GM19455 (cell line): Measurements from ENCODE around the gene PLCH2.

Experiments used
- ATAC-seq: cut with Tn5 transposase; IDR thresholded peaks from one replicate; pipeline ENCODE4 v1.9.1; 2021; ENCODE audit not compliant: unreplicated experiment

Gene PLCH2

DNA sequence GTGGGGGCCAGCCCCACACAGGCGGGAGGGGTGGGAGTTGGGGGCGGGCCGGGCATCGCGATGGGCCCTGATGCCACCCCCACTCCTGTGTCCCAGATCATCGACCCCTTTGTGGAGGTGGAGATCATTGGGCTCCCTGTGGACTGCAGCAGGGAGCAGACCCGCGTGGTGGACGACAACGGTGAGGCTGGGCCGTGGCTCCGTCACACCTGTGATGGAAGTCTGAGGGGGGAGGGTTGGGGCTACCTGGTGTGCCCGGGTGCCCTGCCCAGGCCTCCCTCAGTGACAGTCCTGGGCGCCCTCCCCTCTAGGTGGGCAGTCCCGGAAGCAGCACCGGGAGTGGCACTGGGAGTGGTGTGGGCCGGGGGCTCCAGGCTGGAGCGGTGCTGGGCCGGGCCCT is 22.6 kb downstream of the PLCH2 start:
- ATAC-seq: no peak

- ATAC-seq: no peak
These were observed 23.2 kb downstream of the PLCH2 start for GRCh38 chr1:2499260-2499659.

- no peak for ATAC-seq
These were observed 24.0 kb downstream of the PLCH2 start for GRCh38 chr1:2499986-2500596.

GRCh38 chr1:2501041-2501819 is 25.1 kb downstream of the PLCH2 start:
- no peak for ATAC-seq

DNA sequence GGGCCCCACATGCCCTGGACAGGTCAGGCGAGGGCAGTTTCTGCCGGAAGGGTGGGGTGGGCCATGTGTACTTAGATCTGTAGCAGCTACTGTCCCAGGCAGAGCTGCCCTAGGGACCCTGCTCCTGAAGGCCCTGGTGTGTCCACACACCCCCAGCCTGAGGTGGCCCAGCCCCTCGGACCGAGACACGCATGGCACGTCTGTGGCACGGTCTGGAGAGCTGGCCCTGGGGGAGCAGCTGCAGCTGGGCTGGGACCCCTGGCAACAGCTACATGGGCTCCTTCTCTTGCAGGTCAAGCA is 25.7 kb downstream of the PLCH2 start:
- no peak for ATAC-seq

DNA sequence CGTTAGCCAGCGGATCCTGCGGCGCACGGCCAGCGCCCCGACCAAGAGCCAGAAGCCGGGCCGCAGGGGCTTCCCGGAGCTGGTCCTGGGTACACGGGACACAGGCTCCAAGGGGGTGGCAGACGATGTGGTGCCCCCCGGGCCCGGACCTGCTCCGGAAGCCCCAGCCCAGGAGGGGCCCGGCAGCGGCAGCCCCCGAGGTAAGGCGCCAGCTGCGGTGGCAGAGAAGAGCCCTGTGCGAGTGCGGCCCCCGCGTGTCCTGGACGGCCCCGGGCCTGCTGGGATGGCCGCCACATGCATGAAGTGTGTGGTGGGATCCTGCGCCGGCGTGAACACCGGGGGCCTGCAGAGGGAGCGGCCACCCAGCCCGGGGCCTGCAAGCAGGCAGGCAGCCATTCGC is 26.1 kb downstream of the PLCH2 start:
- ATAC-seq: no peak

DNA sequence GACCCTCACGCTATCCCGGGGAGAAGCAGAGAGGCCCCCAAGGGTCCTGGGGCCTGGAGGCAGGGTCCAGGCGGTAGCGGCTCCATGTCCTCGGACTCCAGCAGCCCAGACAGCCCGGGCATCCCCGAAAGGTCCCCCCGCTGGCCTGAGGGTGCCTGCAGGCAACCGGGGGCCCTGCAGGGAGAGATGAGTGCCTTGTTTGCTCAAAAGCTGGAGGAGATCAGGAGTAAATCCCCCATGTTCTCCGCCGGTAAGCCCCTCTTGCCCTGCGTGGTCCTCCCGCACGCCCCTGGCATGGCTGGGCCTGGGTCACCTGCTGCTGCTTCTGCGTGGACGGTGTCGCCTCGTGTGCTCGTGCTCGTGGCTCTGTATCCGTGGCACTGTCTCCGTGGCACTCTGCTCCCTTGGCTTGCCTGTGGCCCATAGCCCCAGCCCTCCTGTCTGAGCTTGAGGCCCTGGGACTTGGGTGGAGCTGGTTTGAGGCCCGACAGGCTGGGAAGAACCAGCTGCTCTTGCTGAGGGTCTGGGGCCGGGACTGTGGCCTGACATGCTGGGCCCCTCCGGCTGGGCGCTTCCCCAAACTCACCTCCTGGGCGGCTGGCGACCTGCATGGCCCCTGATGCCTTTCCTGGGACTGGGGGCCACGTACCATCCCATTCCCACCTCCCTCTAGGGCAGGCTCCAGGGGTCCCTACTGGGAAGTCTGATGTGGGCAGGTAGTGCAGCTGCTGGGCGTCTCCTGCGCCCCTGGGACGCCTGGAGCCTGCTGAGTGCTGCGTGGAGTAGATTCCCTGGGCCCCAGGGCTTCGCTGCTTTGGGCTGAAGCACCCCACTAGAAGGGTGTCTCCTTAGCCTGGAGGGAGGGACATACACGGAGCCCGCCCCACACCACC is 26.8 kb downstream of the PLCH2 start:
- no peak for ATAC-seq

DNA sequence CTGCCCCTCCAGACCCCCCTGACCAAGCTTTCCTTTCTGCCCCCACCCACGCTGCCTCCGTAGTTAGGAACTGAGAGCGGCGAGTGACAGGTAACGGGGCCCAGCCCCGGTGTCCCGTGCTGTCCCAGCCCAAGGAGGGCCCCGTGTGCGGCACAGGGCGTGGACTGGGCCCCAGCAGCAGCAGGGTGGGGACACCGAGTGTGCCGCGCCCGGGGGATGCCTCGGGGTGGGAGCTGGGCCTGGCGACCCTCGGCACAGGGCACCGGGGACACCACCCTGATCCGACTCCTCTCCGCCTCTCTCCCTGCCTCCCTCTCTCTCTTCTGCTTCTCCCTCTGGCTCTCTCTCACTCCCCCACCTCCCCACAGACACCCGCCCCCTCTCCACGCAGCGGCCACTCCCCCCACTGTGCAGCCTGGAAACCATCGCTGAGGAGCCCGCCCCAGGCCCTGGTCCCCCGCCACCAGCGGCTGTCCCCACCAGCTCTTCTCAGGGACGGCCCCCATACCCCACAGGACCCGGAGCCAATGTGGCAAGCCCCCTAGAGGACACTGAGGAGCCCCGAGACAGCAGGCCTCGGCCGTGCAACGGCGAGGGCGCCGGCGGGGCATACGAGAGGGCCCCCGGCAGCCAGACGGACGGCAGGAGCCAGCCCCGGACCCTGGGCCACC is 27.6 kb downstream of the PLCH2 start:
- no peak for ATAC-seq

- ATAC-seq: no peak
These were observed 28.3 kb downstream of the PLCH2 start for GRCh38 chr1:2504225-2504948.

- ATAC-seq: no peak
These were observed 28.8 kb downstream of the PLCH2 start for GRCh38 chr1:2504949-2505272.

DNA sequence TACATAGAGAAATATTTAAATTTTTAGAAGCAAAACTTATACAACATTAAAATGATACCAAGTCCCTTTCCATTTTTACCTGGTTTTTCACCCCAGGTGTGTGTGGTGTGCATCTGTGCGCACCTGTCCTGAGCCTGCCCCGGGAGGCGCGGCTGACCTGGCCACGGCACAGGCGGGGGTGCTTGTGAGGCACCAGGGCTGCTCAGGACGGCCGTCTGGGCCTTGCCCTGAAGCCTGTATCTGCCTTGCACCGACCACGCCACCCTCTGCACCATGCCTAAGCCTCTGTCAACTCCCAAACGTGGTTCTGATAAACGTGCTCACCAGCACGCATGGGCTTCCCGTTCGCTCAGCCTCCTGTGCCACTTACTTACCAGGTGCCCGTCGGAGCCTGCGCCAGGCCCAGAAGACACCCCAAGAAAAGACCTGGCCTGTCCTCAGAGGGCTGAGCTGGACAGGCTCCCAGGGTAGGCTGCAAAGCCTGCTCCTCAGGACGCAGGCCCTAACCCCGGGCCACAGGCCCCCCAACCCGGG is 29.4 kb downstream of the PLCH2 start:
- no peak for ATAC-seq

DNA sequence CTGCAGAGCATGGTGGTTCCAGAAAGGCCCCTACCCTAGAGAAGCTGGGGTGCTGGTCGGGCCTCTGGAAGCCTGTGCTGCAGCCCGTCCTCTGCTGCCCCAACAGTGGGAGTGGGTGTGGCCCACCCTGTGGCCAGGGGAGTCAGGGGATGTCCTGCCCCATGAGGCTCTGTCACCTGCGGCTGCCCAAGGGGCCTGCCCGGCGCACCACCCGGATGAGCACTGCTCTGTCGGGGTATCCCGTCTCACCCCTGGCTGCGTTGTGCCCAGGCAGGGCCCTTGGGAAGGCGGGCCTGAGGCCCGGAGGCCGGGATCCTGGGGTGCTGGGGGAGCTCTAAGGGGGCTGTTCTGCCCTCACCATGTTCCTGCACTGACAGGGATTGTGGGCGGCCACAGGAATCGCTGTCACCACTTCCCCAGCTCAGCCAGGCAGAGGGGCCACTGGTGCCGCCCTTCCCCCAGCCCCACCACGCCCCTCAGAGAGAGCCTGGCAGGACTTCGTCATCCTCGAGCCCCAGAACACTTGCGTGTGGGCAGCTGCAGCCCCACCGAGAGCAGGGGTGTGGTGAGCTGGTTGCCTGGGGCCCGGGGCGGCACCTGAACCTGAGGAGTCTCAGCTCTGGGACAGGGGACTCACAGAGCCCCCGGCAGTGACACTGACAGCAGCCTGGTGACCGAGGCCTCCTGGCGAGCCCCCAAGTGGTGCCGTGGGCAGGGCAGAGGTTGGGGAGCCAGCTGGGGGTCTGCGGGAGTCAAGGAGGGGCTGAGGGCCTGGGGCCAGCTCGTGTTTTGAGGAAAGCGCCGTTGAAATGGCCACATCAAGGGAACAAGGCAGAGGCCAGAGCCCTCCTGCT is 30.1 kb downstream of the PLCH2 start:
- ATAC-seq: no peak

DNA sequence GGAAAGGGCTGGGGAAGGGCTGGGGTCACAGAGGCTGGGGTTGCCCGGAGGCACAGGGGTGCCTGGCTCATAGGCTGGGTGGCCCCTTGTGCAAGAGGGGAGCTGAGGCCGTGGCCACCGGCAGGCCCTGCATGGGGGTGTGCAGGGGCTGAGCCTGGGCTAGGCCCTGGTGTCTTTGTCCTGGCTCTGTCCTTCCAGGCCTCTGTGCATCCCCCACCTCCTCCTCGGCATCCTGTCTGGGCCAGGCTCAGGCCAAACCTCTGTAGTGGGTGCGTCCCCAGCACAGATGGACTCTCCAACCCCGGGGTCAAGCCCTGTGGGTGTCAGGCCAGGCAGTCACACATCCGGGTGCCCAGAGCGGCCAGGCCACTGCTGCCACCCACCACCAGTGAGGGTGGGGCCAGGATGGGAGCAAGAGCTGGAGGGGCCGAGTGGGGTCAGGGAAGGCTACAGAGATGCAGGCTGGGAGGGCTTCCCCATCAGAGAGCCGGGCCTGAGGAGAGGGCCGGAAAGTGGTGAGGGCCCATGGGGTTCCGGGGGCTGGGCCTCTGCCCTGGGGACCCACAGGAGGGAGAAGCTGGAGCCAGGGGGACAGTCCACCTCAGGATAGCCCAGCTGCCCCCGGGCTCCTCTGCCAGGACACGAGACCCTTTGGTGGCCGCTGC is 30.9 kb downstream of the PLCH2 start:
- ATAC-seq: no peak

DNA sequence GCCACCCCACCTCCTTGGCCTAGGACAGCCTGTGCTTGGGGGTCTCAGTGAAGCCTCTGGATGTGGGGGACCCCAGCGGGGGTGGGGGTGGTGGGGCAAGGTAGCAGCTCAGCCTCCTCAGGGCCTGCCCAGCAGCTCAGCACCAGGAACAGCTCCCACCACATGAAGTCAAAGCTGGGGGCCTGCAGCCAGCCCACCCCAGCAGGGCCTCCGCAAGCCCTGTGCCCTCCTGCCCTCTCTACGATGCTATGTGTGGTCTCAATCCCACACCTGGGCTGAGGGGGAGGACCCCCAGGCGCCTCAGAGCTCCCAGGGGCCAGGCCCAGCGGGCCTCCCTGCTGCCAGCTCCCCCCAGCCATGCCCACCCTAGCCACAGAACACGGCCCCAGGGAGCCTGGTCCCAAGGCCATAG is 31.7 kb downstream of the PLCH2 start:
- ATAC-seq: no peak

DNA sequence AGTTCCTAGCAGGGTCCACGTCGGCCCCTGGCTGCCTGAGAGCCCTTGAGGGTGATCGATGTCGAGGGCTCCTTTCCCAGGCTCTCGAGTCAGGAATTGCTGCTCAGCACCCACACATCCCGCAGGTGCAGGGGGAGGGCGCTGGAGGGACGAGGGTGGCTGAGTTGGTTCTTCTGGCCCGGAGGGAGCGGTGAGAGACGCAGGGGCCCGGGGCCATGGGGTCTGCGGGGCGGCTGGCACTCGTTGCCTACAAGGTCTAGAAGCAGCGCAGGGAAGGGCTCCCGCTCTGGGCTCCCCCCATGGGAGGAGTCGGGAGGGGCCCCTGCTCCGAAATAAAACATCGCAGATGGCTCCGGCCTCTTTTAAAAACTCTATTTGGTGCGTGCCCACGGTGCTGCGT is 32.1 kb downstream of the PLCH2 start:
- ATAC-seq: no peak

DNA sequence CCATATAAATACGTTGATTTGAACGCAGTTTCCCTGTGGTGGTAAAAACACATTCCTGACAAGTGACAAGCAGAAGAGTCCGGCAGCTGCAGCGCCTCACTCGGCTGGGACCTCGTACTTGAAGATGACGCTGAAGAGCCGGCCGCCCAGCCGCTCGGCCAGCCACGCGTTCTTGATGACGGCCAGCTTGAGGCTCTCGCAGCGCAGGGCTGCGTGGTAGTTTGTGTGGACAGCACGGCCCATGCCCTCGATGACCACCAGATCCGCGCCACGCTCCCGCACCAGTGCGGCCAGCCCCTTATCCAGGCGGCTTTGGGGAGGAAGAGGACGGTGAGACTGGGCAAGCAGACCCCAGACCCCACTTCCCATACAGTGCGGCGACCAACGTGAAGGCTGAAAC is 32.7 kb downstream of the PLCH2 start:
- ATAC-seq: no peak

- ATAC-seq: no peak
These were observed 33.5 kb downstream of the PLCH2 start for GRCh38 chr1:2509589-2509988.

GRCh38 chr1:2510366-2511155 is 34.5 kb downstream of the PLCH2 start:
- no peak for ATAC-seq
